ENCODE results near the gene CDC123. TPM values are rescaled to one million over a fixed set of nuclear protein-coding genes. Genes with fewer than 3 reads are reported as not detected.

Gene CDC123
- total RNA-seq, 1 experiment from 2014 or later = 153 TPM

GRCh38 chr10:12255048-12255447 lies 59.1 kb downstream of the CDC123 start (continued):
- no peak for TF ChIP-seq E2F4 (CRISPR knock-in tag; IDR thresholded peaks at IDR 0.05; ENCODE audit: borderline replicate concordance, low read depth)
- TF ChIP-seq GRHL2 (CRISPR knock-in tag; IDR thresholded peaks at IDR 0.05; ENCODE audit: insufficient replicate concordance, severe bottlenecking) = no peak
- TF ChIP-seq ZNF263 (CRISPR knock-in tag; IDR thresholded peaks at IDR 0.05; ENCODE audit: low read depth) = no peak

DNA sequence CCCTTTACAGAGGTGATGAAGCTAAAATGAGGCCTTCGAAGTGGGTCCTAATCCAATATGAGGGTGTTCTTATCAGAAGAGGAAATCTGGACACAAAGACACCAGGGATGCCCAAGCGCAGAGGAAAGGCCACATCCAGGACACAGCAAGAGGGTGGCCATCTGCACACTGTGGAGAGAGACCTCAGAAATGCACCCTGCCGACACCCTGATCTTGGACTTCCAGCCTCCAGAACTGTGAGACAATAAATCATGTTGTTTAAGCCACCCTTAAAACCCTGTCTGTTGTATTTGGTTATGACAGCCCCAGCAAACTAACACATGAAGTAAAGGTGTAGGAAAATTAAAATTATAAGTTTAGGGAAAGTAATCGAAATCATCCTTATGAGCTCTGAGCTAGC lies 64.0 kb downstream of the CDC123 start:
- peaks cover 5% of the 10 kb centered on the region for H3K4me1 Mint-ChIP-seq
- ChIA-PET POLR2A (no interaction called here), CTCF (no interaction called here)
- no peaks in the 10 kb centered on the region; the same call in 1 of the 2 replicates for H3K27me3 Mint-ChIP-seq (ENCODE audit: low read depth)
- no peak overlapping the region for H3K27ac Mint-ChIP-seq
- H3K9me3 Mint-ChIP-seq = 0 out of 2 replicates have a peak, but pooled peaks cover 2% of the 10 kb centered on the region
- H3K36me3 Mint-ChIP-seq = peaks cover 3% of the 10 kb centered on the region; the same call in 1 of the 2 replicates
- H3K4me3 Mint-ChIP-seq = no peak overlapping the region
- ATAC-seq = no peak
- no peak for TF ChIP-seq JAZF1 (CRISPR knock-in tag; IDR thresholded peaks at IDR 0.05)
- TF ChIP-seq TP53 (CRISPR knock-in tag; IDR thresholded peaks at IDR 0.05) = no peak
- no peak for TF ChIP-seq GRHL2 (CRISPR knock-in tag; IDR thresholded peaks at IDR 0.05; ENCODE audit: insufficient replicate concordance, severe bottlenecking)
- no peak for TF ChIP-seq PRRX2 (CRISPR knock-in tag; IDR thresholded peaks at IDR 0.05)
- TF ChIP-seq ZNF138 (CRISPR knock-in tag; conservative IDR thresholded peaks at IDR 0.05) = no peak
- no peak for TF ChIP-seq JUN (CRISPR knock-in tag; IDR thresholded peaks at IDR 0.05)
- no peak for TF ChIP-seq ZNF121 (CRISPR knock-in tag; IDR thresholded peaks at IDR 0.05)
- DNase-seq (ENCODE audit: low spot score) = no peak

- no peak overlapping the region for H3K27ac Mint-ChIP-seq
- 0 out of 2 replicates have a peak, but pooled peaks cover 2% of the 10 kb centered on the region for H3K9me3 Mint-ChIP-seq
- H3K36me3 Mint-ChIP-seq = peaks cover 3% of the 10 kb centered on the region; the same call in 1 of the 2 replicates
- H3K4me3 Mint-ChIP-seq = no peak overlapping the region
- CTCF ChIA-PET = interaction anchor here (1.4 kb wide), 1 partner anchor 394 kb away, joined by 5 read pairs; no protein-coding TSS in a partner anchor
- peaks cover 12% of the 10 kb centered on the region for H3K4me1 Mint-ChIP-seq
- ATAC-seq (no peak), DNase-seq (ENCODE audit: low spot score) (no peak)
- POLR2A ChIA-PET = no interaction called here
- no peaks in the 10 kb centered on the region; the same call in 1 of the 2 replicates for H3K27me3 Mint-ChIP-seq (ENCODE audit: low read depth)
- no peak for TF ChIP-seq MXD4 (CRISPR knock-in tag; IDR thresholded peaks at IDR 0.05; ENCODE audit: borderline replicate concordance)
- TF ChIP-seq, protein P1, sequence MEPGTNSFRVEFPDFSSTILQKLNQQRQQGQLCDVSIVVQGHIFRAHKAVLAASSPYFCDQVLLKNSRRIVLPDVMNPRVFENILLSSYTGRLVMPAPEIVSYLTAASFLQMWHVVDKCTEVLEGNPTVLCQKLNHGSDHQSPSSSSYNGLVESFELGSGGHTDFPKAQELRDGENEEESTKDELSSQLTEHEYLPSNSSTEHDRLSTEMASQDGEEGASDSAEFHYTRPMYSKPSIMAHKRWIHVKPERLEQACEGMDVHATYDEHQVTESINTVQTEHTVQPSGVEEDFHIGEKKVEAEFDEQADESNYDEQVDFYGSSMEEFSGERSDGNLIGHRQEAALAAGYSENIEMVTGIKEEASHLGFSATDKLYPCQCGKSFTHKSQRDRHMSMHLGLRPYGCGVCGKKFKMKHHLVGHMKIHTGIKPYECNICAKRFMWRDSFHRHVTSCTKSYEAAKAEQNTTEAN (CRISPR knock-in tag; IDR thresholded peaks at IDR 0.05) = no peak
- TF ChIP-seq OVOL2 (CRISPR knock-in tag; IDR thresholded peaks at IDR 0.05; ENCODE audit: borderline replicate concordance) = no peak
- TF ChIP-seq TEAD1 (CRISPR knock-in tag; IDR thresholded peaks at IDR 0.05) = no peak
- TF ChIP-seq SP1 (CRISPR knock-in tag; conservative IDR thresholded peaks at IDR 0.05) = no peak
- TF ChIP-seq AR (CRISPR knock-in tag; IDR thresholded peaks at IDR 0.05) = no peak
- no peak for TF ChIP-seq MYBL2 (CRISPR knock-in tag; IDR thresholded peaks at IDR 0.05)
- TF ChIP-seq FOXJ3 (CRISPR knock-in tag; IDR thresholded peaks at IDR 0.05; ENCODE audit: borderline replicate concordance) = no peak
- TF ChIP-seq, protein P2, sequence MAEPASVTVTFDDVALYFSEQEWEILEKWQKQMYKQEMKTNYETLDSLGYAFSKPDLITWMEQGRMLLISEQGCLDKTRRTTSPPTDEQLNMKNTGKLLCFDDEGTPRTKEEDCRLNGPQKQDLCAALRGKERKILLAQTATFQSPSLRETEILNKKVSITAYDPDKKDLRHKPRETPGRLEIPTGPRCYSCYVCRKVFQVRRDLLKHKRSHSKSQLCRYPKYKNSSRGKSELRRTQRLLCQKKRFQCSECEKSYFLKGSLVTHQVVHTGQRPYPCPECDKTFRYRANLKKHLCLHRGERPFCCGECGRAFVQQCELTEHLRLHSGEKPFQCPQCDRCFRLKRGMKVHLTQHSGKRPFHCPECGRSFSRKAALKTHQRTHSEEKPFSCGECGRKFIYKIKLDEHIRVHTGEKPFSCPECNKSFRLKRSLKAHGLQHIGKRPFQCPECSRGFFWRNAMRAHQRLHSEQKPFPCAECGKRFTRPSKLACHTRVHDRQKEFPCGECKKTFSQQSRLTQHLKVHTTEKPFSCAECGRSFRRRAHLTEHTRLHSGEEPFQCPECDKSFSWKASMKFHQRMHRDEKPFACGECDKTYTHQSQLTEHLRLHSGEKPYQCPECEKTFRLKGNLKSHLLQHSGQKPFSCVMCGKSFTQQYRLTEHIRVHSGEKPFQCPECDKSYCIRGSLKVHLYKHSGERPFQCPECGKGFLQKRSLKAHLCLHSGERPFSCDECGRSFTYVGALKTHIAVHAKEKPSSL (CRISPR knock-in tag; conservative IDR thresholded peaks at IDR 0.05) = no peak
- no peak for TF ChIP-seq KAT7 (CRISPR knock-in tag; IDR thresholded peaks at IDR 0.05; ENCODE audit: borderline replicate concordance)
- TF ChIP-seq AFF4 (CRISPR knock-in tag; IDR thresholded peaks at IDR 0.05; ENCODE audit: borderline replicate concordance) = no peak
- TF ChIP-seq ELF4 (CRISPR knock-in tag; IDR thresholded peaks at IDR 0.05; ENCODE audit: low read depth) = no peak
Observed at GRCh38 chr10:12262278-12262981, 66.4 kb downstream of the CDC123 start.
